Pons (tissue), 1 donor: ENCODE results near the gene KRT71.
A peak's percentile ranks its signal among the peaks of the same experiment; 100 is the strongest.

Source experiments
- DNase-seq: peaks from one replicate; pipeline ENCODE4 v3.0.0-alpha.2; 2016; ENCODE audit warnings: low spot score

KRT71 gene

DNA sequence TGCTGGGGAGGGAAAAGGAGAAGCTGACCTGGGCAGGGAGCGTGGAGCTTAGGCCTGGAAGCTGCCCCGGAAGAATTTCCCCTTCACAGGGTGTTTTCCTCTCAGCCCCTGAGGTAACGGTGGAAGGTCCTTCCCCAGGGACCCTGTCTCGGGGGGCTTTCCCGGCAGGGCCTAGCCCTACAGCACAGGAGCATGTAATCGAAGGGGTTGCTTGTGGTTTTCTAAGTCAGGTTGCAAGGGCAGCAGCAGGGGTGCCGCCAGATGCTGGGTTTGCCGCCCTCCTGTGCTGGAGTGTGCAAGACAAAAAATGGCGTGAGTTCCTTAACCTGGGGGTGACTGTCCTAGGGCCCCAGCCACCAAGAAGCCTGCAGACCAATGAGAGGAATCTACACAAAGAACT, 22.3 kb upstream of the KRT71 start:
- DNase-seq = no peak

DNA sequence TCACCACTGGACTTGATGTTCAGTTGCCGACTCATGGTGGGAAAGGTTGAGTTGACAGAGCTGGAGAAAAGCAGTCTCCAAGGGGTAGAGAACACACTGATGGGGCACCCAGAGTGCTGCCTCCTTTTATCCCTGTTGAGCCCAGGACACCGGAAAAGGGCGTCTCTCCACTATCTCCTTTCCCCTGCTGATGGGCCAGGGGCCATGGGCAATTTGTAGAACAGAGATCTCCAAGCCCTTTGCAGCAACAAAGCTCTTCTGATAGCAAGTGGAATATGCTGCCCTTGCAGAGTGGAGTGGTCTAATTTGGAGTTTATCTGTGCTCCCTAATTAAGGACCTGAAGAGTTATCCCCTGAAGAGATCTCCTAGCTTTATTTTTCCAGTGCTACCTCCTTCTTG, 20.8 kb upstream of the KRT71 start, which contains the start of gene KRT74:
TSS of gene KRT74 (minus strand) at position 101 of the 400 bp plus-strand sequence. CDS start at position 35, 66 bp downstream.
- no peak for DNase-seq

DNA sequence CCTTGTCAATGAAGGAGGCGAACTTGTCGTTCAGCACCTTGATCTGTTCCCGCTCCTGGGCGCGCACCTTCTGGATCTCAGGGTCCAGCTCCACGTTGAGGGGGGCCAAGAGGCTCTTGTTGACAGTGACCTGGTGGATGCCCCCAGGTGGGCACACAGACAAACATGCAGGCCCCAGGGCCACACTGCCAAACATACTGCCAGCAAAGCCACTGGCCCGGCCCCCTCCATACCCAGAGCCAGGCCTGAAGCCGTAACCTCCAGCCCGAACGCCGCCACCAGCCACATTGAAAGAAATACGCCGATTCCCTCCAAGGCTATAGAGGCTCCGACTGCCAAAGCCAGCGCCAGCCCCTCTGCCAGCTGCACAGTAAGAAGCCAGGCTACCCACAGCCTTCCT, 20.4 kb upstream of the KRT71 start:
- DNase-seq = no peak

DNA sequence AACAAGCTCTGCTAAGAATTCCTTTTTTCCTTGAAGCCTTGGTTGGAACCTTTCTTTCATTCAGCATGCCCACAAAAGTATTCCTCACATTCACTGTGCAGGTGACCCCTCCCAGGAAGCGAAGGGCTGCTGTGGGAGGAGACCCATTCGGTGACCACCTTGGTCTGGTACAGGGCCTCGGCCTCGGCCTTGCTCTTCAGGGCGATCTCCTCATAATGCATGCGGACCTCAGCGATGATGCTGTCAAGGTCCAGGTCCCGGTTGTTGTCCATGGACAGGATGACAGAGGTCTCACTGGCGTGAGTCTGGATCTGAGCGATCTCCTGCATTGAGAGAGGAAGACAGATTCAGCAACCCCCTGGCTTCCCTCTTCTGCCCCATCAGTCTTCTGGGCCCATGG, 17.6 kb upstream of the KRT71 start:
- DNase-seq = no peak

DNA sequence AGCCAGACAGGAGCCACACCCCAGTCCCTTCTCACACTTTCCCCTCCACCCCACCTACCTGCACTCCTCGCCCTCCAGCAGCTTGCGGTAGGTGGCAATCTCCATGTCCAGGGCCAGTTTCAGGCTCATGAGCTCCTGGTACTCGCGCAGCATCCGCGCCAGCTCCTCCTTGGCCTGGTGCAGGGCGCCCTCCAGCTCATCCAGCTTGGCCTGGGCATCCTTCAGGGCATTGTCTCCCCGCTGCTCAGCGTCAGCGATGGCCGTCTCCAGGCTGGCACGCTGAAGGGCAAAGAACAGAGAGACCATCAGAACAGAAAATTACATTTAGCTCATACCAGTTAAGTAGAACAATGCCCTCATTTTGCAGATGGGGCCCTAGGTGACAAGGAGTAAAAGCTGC, 15.2 kb upstream of the KRT71 start:
- DNase-seq = peak; percentile 15

DNA sequence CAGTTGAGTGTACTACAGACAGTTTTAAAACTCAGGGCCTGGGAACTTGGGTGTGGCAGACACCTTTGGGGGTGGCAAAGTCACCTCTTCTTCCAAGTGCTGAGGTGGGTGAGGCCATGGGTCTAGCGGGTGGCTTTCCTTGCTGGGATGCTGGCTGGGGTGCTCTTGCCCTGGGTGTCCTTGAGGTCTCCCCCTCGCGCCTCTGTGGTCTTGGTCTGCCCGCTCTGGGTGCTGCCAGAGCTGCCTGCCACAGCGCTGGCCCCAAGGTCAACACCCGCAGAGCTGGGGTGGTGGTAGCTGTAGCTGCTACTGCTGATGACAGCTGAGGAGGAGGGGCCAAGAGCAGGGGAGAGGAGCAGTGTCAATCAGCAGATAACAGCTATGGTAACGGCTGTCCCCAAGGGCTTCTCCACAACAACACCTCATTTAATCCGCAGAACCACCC, 13.9 kb upstream of the KRT71 start:
- no peak for DNase-seq

DNA sequence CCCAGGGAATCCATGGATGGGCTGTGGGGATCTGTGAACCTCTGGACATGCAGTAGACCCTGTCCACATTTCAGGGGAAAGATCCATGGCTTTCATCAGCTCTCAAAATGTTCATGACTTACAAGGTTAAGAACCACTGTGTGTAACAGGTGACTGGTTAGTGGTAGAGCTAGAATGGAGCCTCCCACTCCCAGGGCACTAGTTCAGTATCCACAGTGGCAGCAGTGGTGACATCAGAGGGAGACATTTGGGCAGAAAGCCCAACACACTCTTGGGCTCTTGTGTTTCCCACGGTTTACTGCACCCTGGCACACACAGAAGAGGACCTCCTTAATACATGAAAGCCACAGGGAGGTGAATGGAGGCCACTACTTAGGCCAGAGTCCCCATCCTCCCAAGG, 11.6 kb upstream of the KRT71 start:
- no peak for DNase-seq

DNA sequence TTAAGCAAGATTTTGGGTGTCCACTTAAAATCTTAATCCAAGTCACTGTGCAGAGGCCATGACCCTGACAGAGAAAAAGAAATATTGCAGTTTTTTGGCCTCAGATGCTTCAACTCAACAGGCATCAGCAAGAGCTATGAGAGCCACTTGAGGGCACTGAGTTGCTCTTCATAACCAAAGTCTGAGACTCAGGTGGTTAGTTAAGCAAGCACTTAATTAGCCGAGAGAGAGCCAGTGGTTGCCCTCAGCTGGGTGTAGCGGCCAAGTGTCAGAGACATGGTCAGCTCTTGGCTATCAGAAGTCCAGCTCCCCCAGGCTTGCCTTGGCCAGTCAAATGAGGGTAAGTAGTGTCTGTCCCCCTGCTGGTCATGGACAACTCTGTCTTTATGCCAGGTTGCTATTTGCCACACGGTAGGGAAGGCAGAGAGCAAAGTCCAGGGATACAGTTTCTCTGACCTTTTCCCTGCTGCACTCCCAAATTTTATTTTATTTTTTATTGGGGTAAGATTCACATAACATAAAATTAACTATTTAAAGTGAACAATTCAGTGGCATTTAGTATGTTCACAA, 9.0 kb upstream of the KRT71 start:
- no peak for DNase-seq

DNA sequence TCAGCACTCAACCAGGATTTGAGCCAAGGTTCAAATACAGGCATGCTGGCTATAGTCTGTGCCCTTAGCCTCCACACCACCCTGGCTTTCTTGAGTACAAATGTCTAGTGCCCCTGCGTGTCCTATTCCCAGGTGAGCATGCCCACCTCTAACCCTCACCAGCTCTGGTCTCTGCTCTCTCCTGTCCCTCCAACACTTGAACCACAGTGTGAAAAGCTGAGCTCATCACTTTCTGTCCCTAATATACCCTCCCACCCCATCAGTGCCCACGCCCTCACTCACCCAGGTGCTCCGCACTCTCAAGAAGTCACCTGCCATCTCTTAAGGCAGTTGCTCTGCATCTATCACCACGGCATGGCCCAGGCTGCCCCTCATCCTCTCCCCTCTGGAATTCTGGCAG, 7.0 kb upstream of the KRT71 start:
- no peak for DNase-seq

DNA sequence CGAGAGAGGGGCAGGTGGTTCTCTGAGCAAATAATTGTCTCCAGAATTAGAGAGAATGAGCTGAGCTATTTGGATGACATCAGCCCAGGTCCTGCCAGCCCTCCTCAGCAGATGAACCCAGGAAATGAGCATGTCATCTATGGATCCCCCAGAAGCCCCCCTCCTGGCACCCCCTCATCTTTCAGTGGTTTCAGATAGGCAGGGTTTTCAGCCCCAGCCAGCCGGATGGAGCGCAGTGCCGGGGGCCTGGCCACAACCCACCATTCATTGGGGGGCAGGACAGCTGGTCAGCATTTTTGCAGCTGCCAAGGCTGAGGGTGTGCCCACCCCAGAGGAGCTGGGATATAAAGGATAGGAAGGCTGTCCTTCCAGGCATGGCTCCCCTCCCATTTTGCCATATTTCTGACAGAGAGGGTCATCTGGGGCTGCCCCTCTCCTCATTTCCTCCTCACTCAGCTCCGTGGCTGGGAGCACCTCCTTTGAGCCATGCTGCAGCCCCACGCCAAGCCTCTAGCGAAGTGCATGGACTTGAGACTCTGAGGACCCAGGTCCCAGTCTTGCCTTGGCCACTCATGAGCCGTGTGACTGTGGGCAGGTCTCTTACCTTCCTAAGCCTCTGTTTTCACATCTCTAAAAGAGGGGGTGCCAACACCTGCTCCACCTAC, 6.0 kb upstream of the KRT71 start:
- DNase-seq = no peak

DNA sequence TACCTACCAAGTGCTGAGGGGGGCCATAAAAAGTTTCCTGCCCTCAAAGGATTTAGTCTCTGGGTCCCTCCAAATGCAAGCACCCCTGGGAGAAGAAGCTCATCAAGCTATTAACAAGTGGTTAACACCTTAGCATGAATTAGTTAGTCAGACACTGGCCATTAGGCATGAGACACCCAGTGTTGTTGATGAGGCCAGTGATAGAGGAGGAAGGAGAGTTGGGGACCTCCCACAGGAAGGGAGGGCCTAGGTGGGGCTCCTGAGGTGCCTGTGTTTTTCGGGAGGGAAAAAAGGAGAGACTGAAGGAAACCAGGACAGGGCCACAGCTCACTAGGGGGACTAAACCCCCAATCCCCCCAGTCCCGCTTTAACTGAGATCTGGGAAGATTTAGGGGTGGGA, 4.5 kb upstream of the KRT71 start:
- no peak for DNase-seq

DNA sequence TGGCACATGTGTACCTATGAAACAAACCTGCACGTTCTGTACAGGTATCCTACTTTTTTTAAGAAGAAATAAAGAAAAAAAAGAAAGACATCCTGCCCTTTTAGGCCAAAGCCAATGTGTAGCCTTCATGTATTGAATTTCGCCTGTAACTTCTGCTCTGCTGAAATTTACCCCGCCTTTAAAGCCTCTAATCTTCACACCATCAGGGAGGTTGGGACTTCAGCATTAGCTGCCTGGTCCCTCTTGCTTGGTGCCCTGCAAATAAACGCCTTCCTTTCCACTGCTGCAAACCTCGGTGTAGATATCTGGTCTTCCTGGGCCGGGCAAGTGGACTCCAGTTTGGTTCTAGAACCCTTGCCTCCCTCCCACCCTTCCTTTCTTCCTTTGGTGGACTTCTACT, 2.6 kb upstream of the KRT71 start:
- DNase-seq = no peak

DNA sequence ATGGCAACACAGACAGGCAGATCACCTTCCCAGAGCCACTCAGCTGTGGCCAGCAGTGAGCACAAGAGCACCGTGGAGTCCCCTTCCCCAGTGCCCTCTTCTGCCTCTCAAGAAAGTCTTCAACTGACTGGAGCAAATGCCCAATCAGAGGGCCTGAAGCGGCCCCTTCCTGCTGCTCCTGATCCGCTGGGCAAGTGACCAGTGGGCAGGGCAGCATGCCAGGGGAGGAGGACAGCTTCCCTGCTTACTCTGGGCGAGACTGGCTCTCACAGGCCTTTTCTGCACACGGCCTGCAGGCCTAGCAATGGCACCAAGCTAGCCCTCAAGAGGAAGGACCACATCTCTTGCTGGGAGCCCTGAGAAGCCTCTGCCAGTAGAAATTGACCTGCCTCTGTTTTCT, 890 bp downstream of the KRT71 start:
- no peak for DNase-seq

DNA sequence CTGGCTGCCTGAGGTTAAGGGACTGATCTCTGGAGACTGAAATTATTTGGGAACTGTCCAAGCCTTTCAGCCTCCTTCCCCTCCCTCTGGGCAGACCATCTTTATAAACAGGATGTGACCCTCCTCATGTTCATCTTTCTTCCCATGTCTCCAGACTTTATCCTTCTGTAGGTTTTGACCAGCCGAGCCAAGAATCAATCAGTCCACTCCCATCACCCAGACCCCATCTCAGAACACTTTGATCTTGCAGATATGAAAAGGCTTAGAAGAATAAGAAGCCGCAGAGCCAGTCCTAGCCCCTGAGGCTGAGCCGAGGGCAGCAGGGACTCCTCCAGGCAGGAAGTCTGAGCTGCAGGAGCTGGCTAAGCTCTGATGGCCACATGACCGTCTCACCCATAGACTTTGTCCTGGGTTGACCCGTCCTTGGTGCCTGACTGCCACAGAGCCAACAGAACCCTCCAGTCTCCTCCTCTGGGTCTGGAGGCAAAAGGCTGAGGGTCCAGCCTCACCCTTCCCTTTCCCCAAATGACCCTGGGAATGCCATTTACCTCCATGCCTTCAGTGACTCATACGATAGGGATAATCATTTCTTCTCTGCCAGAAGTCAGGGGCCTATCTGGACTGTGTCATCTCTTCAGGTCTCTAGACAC, 1.6 kb downstream of the KRT71 start:
- DNase-seq = no peak

DNA sequence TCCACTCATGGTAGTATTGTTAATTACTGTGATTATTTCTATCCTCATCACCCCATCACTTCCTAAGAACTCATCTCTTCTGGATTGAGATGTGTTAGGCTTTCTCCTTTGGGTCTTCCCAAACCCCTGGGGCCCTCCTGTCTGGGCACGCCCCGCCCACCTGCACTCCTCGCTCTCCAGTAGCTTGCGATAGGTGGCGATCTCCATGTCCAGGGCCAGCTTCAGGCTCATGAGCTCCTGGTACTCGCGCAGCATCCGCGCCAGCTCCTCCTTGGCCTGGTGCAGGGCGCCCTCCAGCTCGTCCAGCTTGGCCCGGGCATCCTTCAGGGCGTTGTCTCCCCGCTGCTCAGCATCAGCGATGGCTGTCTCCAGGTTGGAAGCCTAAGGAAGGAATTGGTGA, 6.8 kb downstream of the KRT71 start:
- DNase-seq = no peak

DNA sequence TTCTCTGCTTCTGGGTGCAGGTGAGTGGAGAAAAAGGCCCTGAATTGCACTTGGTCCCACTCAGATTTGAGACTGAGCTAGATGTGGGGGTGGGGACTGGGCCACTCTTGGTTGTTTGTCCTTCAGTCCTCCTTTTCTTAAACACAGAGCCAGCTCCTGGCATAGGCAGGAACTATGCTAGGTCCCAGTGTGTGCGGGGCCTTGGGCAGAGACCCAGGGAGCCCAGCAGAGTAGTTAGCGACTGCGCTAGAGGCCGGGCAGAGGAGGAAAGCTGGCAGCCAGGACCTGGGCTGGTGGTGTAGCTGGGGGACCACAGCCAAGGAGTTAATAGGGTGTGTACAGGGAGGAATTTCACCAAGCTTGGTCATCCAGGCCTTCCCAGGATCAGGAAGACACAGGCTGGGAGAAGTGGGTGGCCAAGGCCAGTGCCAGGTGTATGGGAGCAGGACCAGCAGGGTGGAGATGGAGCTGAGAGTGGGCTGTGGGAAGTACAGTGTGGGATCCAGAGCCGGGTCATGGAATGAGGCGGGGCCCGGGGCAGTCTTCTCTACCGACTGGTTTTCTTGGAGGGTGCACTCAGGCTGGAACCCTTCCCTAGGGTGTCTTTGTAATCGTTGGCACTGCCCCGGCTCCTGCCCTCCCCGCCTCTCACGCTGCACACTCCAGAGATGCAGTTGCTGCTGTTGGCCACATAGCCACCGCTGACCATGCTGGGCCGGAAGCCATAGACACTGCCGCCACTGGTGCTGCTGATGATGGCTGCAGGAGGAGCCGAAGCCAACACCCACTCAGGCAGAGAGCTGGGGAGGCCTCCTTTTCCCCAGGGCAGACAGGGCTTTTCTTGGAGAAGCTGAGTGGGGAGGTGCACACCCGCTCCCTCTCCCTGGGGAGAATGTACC, 8.7 kb downstream of the KRT71 start:
- no peak for DNase-seq

DNA sequence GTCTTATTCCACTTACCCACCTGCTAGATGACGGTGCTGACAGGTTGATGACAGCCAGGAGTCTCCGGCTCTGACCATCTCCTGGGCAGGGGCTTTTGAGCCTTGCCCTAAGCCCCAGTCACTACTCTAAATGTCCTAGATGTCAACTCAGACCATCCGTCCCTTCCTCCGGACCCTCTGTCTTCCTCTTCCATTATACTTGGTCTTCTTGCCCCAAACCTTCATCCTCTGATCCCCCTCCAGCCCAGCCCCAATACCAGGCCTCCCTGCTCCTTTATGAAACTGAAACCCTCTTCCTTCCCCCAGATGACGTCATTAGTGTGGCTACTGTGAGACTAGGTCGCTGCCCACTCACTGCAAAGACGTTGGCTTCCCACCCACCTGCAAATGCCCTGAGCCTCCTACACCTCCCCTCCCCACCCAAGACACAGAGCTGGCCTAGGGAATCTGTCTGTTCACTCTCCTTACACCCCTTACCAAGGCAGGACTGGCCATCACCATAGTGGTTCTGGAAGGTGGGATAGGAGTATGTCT, 10.1 kb downstream of the KRT71 start:
- DNase-seq = no peak

DNA sequence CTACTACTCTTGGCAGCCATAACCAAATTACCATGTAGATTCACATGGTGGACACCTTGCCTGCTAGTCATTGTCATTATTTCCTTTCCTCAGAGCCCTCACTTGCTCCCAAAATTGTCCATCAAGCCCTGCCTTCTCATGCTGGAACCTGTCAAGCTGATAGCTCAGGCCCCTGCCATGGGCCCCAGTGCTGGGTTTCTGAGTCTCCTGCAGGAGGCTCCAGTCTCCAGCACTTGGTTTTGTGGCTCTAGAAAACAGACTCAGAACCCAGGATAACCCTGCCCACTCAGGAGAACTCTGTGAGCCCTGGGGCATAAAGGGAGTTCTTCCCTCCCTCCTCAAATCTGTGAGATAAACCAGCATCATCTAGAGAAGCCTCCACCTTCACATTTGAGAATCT, 10.8 kb downstream of the KRT71 start:
- DNase-seq = no peak

DNA sequence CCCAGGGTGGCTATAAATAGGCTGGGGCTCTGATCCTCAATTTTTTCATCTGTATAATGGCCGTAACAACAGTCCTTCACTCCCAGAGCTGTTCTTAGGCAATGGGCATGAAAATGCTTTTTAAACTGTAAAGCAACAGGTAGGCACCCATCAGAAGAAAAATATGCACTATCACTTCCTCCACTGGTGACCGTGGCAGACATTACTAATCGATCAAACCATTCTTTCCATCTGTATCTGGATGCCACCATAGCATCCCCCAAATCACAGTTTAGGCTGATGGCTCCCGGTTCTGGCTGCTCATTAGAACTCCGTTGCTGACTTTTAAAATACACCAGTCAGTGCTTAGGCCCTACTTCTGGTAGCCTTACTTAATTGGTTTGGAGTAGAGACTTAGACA, 11.2 kb downstream of the KRT71 start:
- no peak for DNase-seq

DNA sequence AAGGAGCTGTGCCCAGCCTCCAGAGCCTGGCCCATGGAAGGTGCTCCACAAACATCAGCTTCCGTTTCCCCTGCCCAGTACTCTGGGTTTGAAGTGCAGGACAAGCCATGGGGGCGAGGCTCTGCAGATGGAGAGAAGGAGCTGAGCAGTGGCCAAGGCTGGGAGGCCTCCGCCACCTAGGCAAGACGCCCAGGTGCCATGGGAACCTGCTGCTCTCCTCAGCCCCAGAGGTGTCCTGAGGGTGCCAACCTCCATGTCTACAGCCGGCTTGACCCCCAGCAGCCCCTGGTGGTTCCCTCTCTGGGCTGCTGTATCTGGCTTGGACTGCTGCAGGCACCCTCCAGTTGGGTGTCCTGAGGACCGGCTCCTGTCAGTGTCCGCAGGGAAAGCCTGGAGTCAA, 12.4 kb downstream of the KRT71 start:
- DNase-seq = no peak

DNA sequence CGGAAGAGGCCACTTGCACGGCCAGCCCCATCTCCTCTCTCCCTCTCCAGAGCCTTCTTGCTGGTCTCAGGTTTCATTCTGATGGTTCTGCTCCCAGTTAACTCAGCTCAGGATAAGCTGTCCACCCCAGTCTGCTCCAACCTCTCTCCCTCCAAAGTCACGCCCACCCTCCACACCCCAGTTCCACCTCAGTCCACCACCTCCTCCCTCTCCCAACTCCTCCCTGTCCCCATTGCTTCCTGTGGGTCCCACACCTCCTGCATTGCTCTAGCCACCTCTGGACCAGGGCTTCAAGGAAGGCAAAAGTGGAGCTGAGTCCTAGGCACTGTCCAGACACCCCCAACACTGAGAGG, 13.1 kb downstream of the KRT71 start:
- DNase-seq = no peak

DNA sequence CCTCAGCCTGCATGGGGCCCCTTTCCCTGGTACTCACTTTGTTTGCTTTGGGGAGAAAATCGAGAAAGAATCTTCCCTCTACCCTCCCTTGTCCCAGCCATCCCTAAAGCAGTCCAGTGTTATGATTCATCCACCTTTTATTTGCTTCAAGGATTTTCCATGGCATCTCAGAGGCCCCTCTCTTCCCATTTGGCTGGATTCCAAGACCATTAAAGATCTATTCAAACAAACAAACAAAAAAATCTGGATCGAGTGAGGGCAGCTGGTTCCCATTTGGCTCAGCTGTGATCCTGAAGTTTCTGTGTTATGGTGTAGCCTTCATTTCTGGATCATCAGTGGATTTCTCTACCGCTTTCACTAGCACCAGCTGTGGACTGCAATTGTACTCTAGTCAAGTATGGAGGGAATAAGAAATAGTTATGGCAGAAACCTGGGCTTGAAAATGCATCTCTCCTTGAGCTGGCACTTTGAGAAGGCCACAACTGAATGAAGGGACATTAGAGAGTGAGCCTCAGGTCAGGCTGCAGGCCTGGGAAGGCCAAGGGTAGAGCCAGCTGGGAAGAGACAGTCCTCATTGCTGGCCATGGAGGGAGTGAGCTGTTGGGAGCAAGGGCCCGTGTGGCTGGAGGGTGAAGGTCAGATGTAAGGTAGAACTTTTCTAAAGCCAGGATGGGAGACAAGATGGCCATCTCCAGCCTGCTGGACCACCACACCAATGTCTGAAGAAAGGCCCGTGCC, 13.7 kb downstream of the KRT71 start:
- no peak for DNase-seq
